Trophoblast cell (in vitro differentiated cells and primary cell): ENCODE measurements around the gene MBTPS2.

Source experiments
- DNase-seq, 2 donors: peaks; one replicate each; pipeline ENCODE4 v3.0.0-alpha.2; 2016
- H2AFZ ChIP-seq: 2 replicates; pipeline ENCODE4 v1.6.1; 2013; ENCODE audit warnings: low read length, moderate library complexity, mild to moderate bottlenecking; ENCODE audit not compliant: insufficient read depth, poor library complexity
- H2AK5ac ChIP-seq: 2 replicates; pipeline ENCODE4 v1.6.1; 2013; ENCODE audit warnings: mild to moderate bottlenecking, low read length
- H2BK120ac ChIP-seq: 2 replicates; pipeline ENCODE4 v1.6.1; 2013; ENCODE audit warnings: low read length, mild to moderate bottlenecking, moderate library complexity; ENCODE audit not compliant: insufficient read depth, poor library complexity
- H2BK12ac ChIP-seq: 2 replicates; pipeline ENCODE4 v1.6.1; 2013; ENCODE audit warnings: mild to moderate bottlenecking, low read length, moderate library complexity
- H2BK5ac ChIP-seq: 2 replicates; pipeline ENCODE4 v1.6.1; 2013; ENCODE audit warnings: low read length, low read depth, moderate library complexity, mild to moderate bottlenecking; ENCODE audit not compliant: poor library complexity
- H3K14ac ChIP-seq: 2 replicates; pipeline ENCODE4 v1.6.1; 2013; ENCODE audit warnings: mild to moderate bottlenecking, low read length
- H3K18ac ChIP-seq: 2 replicates; pipeline ENCODE4 v1.6.1; 2013; ENCODE audit warnings: mild to moderate bottlenecking, low read length
- H3K23ac ChIP-seq: 2 replicates; pipeline ENCODE4 v1.6.1; 2013; ENCODE audit warnings: low read length
- H3K27ac ChIP-seq: 2 replicates; pipeline ENCODE4 v1.5.1; 2013; ENCODE audit warnings: low read depth, mild to moderate bottlenecking, inconsistent platforms, low read length, moderate library complexity
- H3K27me3 ChIP-seq: 2 replicates; pipeline ENCODE4 v1.6.1; 2013; ENCODE audit warnings: inconsistent platforms, mild to moderate bottlenecking, low read length, moderate library complexity; ENCODE audit not compliant: insufficient read depth
- H3K36me3 ChIP-seq, 2 experiments: 1 replicate in 1 of 2; 2 replicates in 1 of 2; pipeline ENCODE4 v1.6.1; 2013; ENCODE audit warnings: low read length in 2 of 2, mild to moderate bottlenecking in 2 of 2, moderate library complexity in 1 of 2; ENCODE audit not compliant: insufficient read depth in 2 of 2, control insufficient read depth in 1 of 2
- H3K4ac ChIP-seq: 2 replicates; pipeline ENCODE4 v1.6.1; 2013; ENCODE audit warnings: low read depth, mild to moderate bottlenecking, low read length, moderate library complexity
- H3K4me1 ChIP-seq, 2 experiments: 1 replicate in 1 of 2; 2 replicates in 1 of 2; pipeline ENCODE4 v1.6.1; 2013; ENCODE audit warnings: low read length in 2 of 2, mild to moderate bottlenecking in 2 of 2, moderate library complexity in 1 of 2; ENCODE audit not compliant: insufficient read depth in 2 of 2, control insufficient read depth in 1 of 2
- H3K4me2 ChIP-seq: 2 replicates; pipeline ENCODE4 v1.6.1; 2013; ENCODE audit warnings: inconsistent platforms, mild to moderate bottlenecking, low read length, moderate library complexity
- H3K4me3 ChIP-seq: 2 replicates; pipeline ENCODE4 v1.5.1; 2013; ENCODE audit warnings: mild to moderate bottlenecking, low read depth, low read length, inconsistent platforms
- H3K79me1 ChIP-seq: one replicate; pipeline ENCODE4 v1.6.1; 2013; ENCODE audit warnings: low read length
- H3K79me2 ChIP-seq: 2 replicates; pipeline ENCODE4 v1.6.1; 2013; ENCODE audit warnings: low read length, mild to moderate bottlenecking; ENCODE audit not compliant: control insufficient read depth, insufficient read depth, poor library complexity
- H3K9ac ChIP-seq: 2 replicates; pipeline ENCODE4 v1.6.1; 2013; ENCODE audit warnings: mild to moderate bottlenecking, low read length
- H3K9me3 ChIP-seq: 2 replicates; pipeline ENCODE4 v1.6.1; 2013; ENCODE audit warnings: low read depth, mild to moderate bottlenecking, control low read depth, inconsistent platforms, low read length; ENCODE audit not compliant: insufficient read depth
- H4K12ac ChIP-seq: 2 replicates; pipeline ENCODE4 v1.6.1; 2013; ENCODE audit warnings: low read depth, mild to moderate bottlenecking, low read length, moderate library complexity
- H4K8ac ChIP-seq: 2 replicates; pipeline ENCODE4 v1.6.1; 2013; ENCODE audit warnings: low read depth, mild to moderate bottlenecking, low read length, moderate library complexity
- H4K91ac ChIP-seq: one replicate; pipeline ENCODE4 v1.6.1; 2013; ENCODE audit warnings: low read depth, mild to moderate bottlenecking, low read length, moderate library complexity
- WGBS: extraction: QIAGEN DNeasy Blood & Tissue Kit; methylation state at CpG from one replicate; pipeline ENCODE4 v1.1.7; 2013; ENCODE audit warnings: missing lambda C conversion rate; ENCODE audit not compliant: insufficient read length, insufficient coverage; ENCODE audit errors: extremely low coverage; 5-methylcytosine and 5-hydroxymethylcytosine counted together

Gene MBTPS2

GRCh38 chrX:21930986-21931385 lies 91.6 kb downstream of the MBTPS2 start:
- Histone ChIP-seq H3K4me1 (no peaks in the 10 kb centered on the region), H3K9me3 (no peaks in the 10 kb centered on the region), H3K4me3 (no peak overlapping the region), H4K91ac (no peak overlapping the region), H3K79me2 (no peaks in the 10 kb centered on the region), H4K8ac (no peak overlapping the region), H3K27ac (no peak overlapping the region), H3K23ac (no peak overlapping the region), H3K14ac (no peak overlapping the region), H2BK5ac (no peak overlapping the region), H4K12ac (no peak overlapping the region), H3K36me3 (no peaks in the 10 kb centered on the region), H3K4me2 (no peak overlapping the region), H2BK120ac (no peak overlapping the region), H2AFZ (no peak overlapping the region), H3K9ac (no peak overlapping the region), H3K79me1 (peaks cover 2% of the 10 kb centered on the region), H2AK5ac (no peak overlapping the region), H3K27me3 (no peaks in the 10 kb centered on the region), H2BK12ac (no peak overlapping the region), H3K4ac (no peak overlapping the region), H3K18ac (no peak overlapping the region)
- WGBS: no CpG with 5 or more reads among the region's 1 CpG
- no peak for DNase-seq

DNA sequence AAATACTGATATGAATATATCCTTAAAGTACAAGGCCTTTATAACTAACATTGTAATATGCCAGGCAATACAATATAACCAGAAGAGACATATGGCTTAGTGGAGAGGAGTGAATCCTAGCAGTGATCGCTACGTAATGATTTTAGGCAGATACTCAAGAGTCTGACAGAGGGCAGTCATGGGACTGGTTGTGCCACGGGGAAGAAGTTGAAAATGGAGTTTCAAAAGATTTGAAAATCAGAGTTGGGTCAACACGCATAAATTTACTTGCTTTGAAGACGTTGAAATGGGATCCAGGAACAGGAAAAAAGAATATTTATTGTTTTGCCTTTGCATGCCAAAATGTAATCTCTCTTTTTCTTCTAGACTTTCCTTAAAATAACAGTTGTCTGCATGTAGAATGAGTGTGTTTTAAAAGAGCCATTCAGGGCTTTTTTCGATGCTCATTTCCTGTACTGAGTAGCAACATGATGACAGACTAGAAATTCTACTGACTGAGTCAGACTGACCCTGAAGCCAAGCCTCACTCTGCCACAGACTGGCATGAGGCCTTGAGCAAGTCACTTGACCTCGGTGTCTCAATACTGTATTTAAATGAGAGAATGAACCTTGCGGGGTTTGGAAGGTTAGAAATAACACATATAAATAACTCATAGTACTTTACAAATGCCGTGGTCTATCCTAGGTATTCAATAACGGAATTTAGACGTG lies 93.0 kb downstream of the MBTPS2 start:
- H4K91ac ChIP-seq: no peak overlapping the region
- DNase-seq: peak; percentile 54 to 80
- no peaks in the 10 kb centered on the region for H3K27me3 ChIP-seq
- no peak overlapping the region for H2AK5ac ChIP-seq
- H3K27ac ChIP-seq: peak overlapping the region; percentile 17
- H4K12ac ChIP-seq: no peak overlapping the region
- H2BK12ac ChIP-seq: no peak overlapping the region
- peaks cover 2% of the 10 kb centered on the region for H3K79me1 ChIP-seq
- no peak overlapping the region for H2AFZ ChIP-seq
- no peak overlapping the region for H3K23ac ChIP-seq
- no peak overlapping the region for H3K4ac ChIP-seq
- H3K4me3 ChIP-seq: no peak overlapping the region
- H3K9me3 ChIP-seq: no peaks in the 10 kb centered on the region
- WGBS: no CpG with 5 or more reads among the region's 11 CpGs
- no peaks in the 10 kb centered on the region for H3K4me1 ChIP-seq
- peak overlapping the region; percentile 51 for H2BK120ac ChIP-seq
- no peak overlapping the region for H3K4me2 ChIP-seq
- no peaks in the 10 kb centered on the region for H3K36me3 ChIP-seq
- no peak overlapping the region for H3K9ac ChIP-seq
- H3K14ac ChIP-seq: no peak overlapping the region
- no peaks in the 10 kb centered on the region for H3K79me2 ChIP-seq
- H3K18ac ChIP-seq: no peak overlapping the region
- no peak overlapping the region for H4K8ac ChIP-seq
- H2BK5ac ChIP-seq: no peak overlapping the region

DNA sequence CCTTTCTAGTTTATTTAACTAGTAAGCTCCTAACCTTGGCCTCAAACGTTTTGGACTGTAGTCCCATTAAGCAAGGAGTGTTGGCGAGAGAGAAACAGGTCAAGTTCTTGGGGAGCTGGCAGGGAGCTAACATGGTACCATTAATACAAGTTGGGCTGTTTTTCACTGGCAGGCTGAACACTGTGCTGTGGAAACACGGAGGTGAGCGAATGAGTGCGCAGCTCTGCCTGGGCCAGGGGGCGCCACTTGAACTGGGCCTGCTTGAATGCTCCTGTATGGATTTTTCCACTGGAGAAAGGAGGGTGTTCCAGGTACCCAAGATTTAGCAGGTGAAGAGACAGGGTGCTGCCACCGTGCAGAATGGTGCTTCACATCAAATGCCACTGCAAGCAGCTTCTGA lies 93.7 kb downstream of the MBTPS2 start:
- no peak overlapping the region for H3K4ac ChIP-seq
- no peak for DNase-seq
- no peaks in the 10 kb centered on the region for H3K4me1 ChIP-seq
- H3K9ac ChIP-seq: no peak overlapping the region
- peak overlapping the region; percentile 53 for H3K14ac ChIP-seq
- H2BK5ac ChIP-seq: no peak overlapping the region
- H3K27ac ChIP-seq: no peak overlapping the region
- H2AFZ ChIP-seq: no peak overlapping the region
- no peak overlapping the region for H3K4me2 ChIP-seq
- no CpG with 5 or more reads among the region's 7 CpGs for WGBS
- H2BK120ac ChIP-seq: peak overlapping the region; percentile 20
- peak overlapping the region; percentile 78 for H2BK12ac ChIP-seq
- H3K27me3 ChIP-seq: no peaks in the 10 kb centered on the region
- no peak overlapping the region for H3K23ac ChIP-seq
- no peaks in the 10 kb centered on the region for H3K36me3 ChIP-seq
- no peak overlapping the region for H4K12ac ChIP-seq
- H4K8ac ChIP-seq: no peak overlapping the region
- no peaks in the 10 kb centered on the region for H3K79me2 ChIP-seq
- peak overlapping the region; percentile 18 for H4K91ac ChIP-seq
- H2AK5ac ChIP-seq: no peak overlapping the region
- peaks cover 2% of the 10 kb centered on the region for H3K79me1 ChIP-seq
- H3K4me3 ChIP-seq: no peak overlapping the region
- H3K9me3 ChIP-seq: no peaks in the 10 kb centered on the region
- no peak overlapping the region for H3K18ac ChIP-seq

DNA sequence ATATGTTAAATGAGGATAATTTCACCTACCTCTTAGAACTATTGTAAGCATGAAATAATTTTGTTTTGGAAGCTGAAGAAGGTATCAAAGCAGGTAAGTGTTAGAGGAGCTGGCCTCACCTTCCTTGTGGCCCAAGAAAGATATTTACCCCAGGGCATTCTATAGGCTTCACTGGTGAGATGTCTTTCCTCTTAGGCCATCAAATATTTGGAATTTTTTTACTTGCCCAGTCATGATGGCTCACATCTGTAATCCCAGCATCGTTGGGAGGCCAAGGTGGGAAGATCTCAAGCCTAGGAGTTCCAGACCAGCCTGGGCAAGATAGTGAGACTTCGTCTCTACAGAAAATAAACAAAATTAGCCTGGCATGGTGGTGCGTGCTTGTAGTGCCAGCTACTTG lies 95.0 kb downstream of the MBTPS2 start:
- Histone ChIP-seq H3K27me3 (no peaks in the 10 kb centered on the region), H3K4me3 (no peak overlapping the region), H2BK12ac (no peak overlapping the region), H3K23ac (no peak overlapping the region), H3K14ac (no peak overlapping the region), H3K4me2 (no peak overlapping the region), H3K9me3 (no peaks in the 10 kb centered on the region), H4K8ac (no peak overlapping the region), H3K79me1 (peaks cover 2% of the 10 kb centered on the region), H2AFZ (no peak overlapping the region), H4K91ac (peak overlapping the region; percentile 45), H3K18ac (no peak overlapping the region), H3K9ac (no peak overlapping the region), H4K12ac (no peak overlapping the region), H3K4ac (no peak overlapping the region), H2AK5ac (no peak overlapping the region), H3K4me1 (no peaks in the 10 kb centered on the region), H3K27ac (no peak overlapping the region), H3K36me3 (no peaks in the 10 kb centered on the region), H3K79me2 (no peaks in the 10 kb centered on the region), H2BK5ac (peak overlapping the region; percentile 21), H2BK120ac (peak overlapping the region; percentile 56)
- WGBS: no CpG with 5 or more reads among the region's 3 CpGs
- peak; percentile 33 to 77 for DNase-seq
